ENCODE measurements around the gene STARD5.

- TF ChIP-seq CTCF (IDR thresholded peaks at IDR 0.05; ENCODE audit: low read depth, low read length) (no peak), MAX (IDR thresholded peaks at IDR 0.05; ENCODE audit: low read depth, low read length) (no peak), POLR2A (IDR thresholded peaks at IDR 0.05; ENCODE audit: extremely low read depth, insufficient read length) (no peak)
Measured at GRCh38 chr15:81363718-81364500, 40.0 kb upstream of the STARD5 start.
